Activated CD4-positive, CD25-positive, alpha-beta regulatory T cell treated with anti-CD3 and anti-CD28 coated beads, Interleukin-2, amount 50 U/mL, for 72 hours (primary cell): Measurements from ENCODE around the gene NTMT2.
"Not testable (repeated sequence)": the region's sequence is repeated elsewhere in the genome, so short reads cannot be mapped to it uniquely, and the experiment has no call there.

Source experiments
- DNase-seq: peaks from one replicate; pipeline ENCODE4 v3.0.0; 2021

Gene NTMT2

GRCh38 chr1:170145770-170146676 lies at the start of gene NTMT2:
Gene NTMT2 (plus strand): TSS chr1:170145959. CDS start chr1:170146108, 149 bp downstream.
- DNase-seq: no peak

- DNase-seq: no peak
Observed at GRCh38 chr1:170095976-170096748, 49.6 kb upstream of the NTMT2 start.

- DNase-seq: no peak
Observed at GRCh38 chr1:170096806-170097340, 48.9 kb upstream of the NTMT2 start.

- DNase-seq: no peak
Observed at GRCh38 chr1:170097449-170097948, 48.3 kb upstream of the NTMT2 start.

GRCh38 chr1:170113140-170113539 lies 32.6 kb upstream of the NTMT2 start:
- not testable (repeated sequence) for DNase-seq

- no peak for DNase-seq
Observed at GRCh38 chr1:170114906-170115305, 30.9 kb upstream of the NTMT2 start.

- no peak for DNase-seq
Observed at GRCh38 chr1:170122366-170122765, 23.4 kb upstream of the NTMT2 start.

GRCh38 chr1:170125269-170125668 lies 20.5 kb upstream of the NTMT2 start:
- DNase-seq: no peak

- DNase-seq: no peak
Observed at GRCh38 chr1:170126696-170127095, 19.1 kb upstream of the NTMT2 start.

- no peak for DNase-seq
Observed at GRCh38 chr1:170131450-170131849, 14.3 kb upstream of the NTMT2 start.

- DNase-seq: no peak
Observed at GRCh38 chr1:170131984-170132383, 13.8 kb upstream of the NTMT2 start.

GRCh38 chr1:170133766-170134495 lies 11.8 kb upstream of the NTMT2 start:
- no peak for DNase-seq

- no peak for DNase-seq
Observed at GRCh38 chr1:170134521-170134920, 11.2 kb upstream of the NTMT2 start.

GRCh38 chr1:170140371-170140770 lies 5.4 kb upstream of the NTMT2 start:
- DNase-seq: no peak

GRCh38 chr1:170145061-170145460 lies 698 bp upstream of the NTMT2 start:
- no peak for DNase-seq

GRCh38 chr1:170146720-170147263 lies 1.0 kb downstream of the NTMT2 start:
- DNase-seq: no peak

GRCh38 chr1:170149241-170149640 lies 3.5 kb downstream of the NTMT2 start:
- DNase-seq: no peak

- no peak for DNase-seq
Observed at GRCh38 chr1:170150016-170150415, 4.3 kb downstream of the NTMT2 start.

GRCh38 chr1:170150921-170151320 lies 5.2 kb downstream of the NTMT2 start:
- no peak for DNase-seq

- DNase-seq: no peak
Observed at GRCh38 chr1:170153417-170153816, 7.7 kb downstream of the NTMT2 start.

GRCh38 chr1:170155055-170155454 lies 9.3 kb downstream of the NTMT2 start:
- DNase-seq: no peak

- no peak for DNase-seq
Observed at GRCh38 chr1:170156594-170156993, 10.8 kb downstream of the NTMT2 start.
